Astrocyte (in vitro differentiated cells and primary cell): ENCODE results near the gene ALDOB. TPM values are rescaled to one million over a fixed set of nuclear protein-coding genes. Genes with fewer than 3 reads are reported as not detected.

Source experiments
- DNase-seq: peaks from one replicate; pipeline ENCODE4 v3.0.0-alpha.2; 2010; ENCODE audit warnings: low read depth
- FAIRE-seq: peaks from 2 replicates; lab custom pipeline; 2011; peaks lifted over from hg19 to GRCh38; lab: Jason Lieb, UNC
- H2AFZ ChIP-seq: 2 replicates; pipeline ENCODE4 v1.6.0; 2012; ENCODE audit warnings: low read depth, low read length, inconsistent platforms
- H3K27ac ChIP-seq: 2 replicates; pipeline ENCODE4 v1.5.1; 2011; ENCODE audit warnings: low read depth, low read length, inconsistent platforms
- H3K27me3 ChIP-seq: 2 replicates; pipeline ENCODE4 v1.6.0; 2011; ENCODE audit warnings: low read length, inconsistent platforms; ENCODE audit not compliant: insufficient read depth
- H3K36me3 ChIP-seq: 2 replicates; pipeline ENCODE4 v1.5.1; 2011; ENCODE audit warnings: low read length, inconsistent platforms; ENCODE audit not compliant: insufficient read depth
- H3K4me1 ChIP-seq: 2 replicates; pipeline ENCODE4 v1.5.1; 2011; ENCODE audit warnings: low read length, inconsistent platforms; ENCODE audit not compliant: insufficient read depth
- H3K4me2 ChIP-seq: 2 replicates; pipeline ENCODE4 v1.6.0; 2012; ENCODE audit warnings: low read length, inconsistent platforms
- H3K4me3 ChIP-seq: 2 replicates; pipeline ENCODE4 v1.5.1; 2011; ENCODE audit warnings: low read depth, mild to moderate bottlenecking, low read length, inconsistent platforms; ENCODE audit not compliant: insufficient read depth
- H3K79me2 ChIP-seq: 2 replicates; pipeline ENCODE4 v1.6.0; 2012; ENCODE audit warnings: mild to moderate bottlenecking, low read length, inconsistent platforms; ENCODE audit not compliant: insufficient read depth
- H3K9ac ChIP-seq: 2 replicates; pipeline ENCODE4 v1.6.0; 2012; ENCODE audit warnings: mild to moderate bottlenecking, low read length, inconsistent platforms
- H3K9me3 ChIP-seq: 2 replicates; pipeline ENCODE4 v1.5.1; 2012; ENCODE audit warnings: low read depth, mild to moderate bottlenecking, low read length, inconsistent platforms; ENCODE audit not compliant: insufficient read depth
- H4K20me1 ChIP-seq: 2 replicates; pipeline ENCODE4 v1.6.0; 2012; ENCODE audit warnings: low read length, inconsistent platforms; ENCODE audit not compliant: insufficient read depth
- H3K27ac Mint-ChIP-seq: one replicate; pipeline ENCODE4 v1.8.0; 2021; ENCODE audit warnings: mild to moderate bottlenecking, mixed read lengths; ENCODE audit not compliant: unreplicated experiment
- H3K27me3 Mint-ChIP-seq: one replicate; pipeline ENCODE4 v1.8.0; 2021; ENCODE audit warnings: low read depth, mixed read lengths; ENCODE audit not compliant: unreplicated experiment
- H3K36me3 Mint-ChIP-seq: one replicate; pipeline ENCODE4 v1.8.0; 2021; ENCODE audit warnings: low read depth, mixed read lengths; ENCODE audit not compliant: unreplicated experiment
- H3K4me1 Mint-ChIP-seq: one replicate; pipeline ENCODE4 v1.8.0; 2021; ENCODE audit warnings: low read depth, mixed read lengths; ENCODE audit not compliant: unreplicated experiment
- H3K4me3 Mint-ChIP-seq: one replicate; pipeline ENCODE4 v1.8.0; 2021; ENCODE audit warnings: mild to moderate bottlenecking, moderate library complexity, mixed read lengths; ENCODE audit not compliant: unreplicated experiment
- H3K9me3 Mint-ChIP-seq: one replicate; pipeline ENCODE4 v1.8.0; 2021; ENCODE audit warnings: mild to moderate bottlenecking, mixed read lengths; ENCODE audit not compliant: unreplicated experiment
- CTCF ChIP-seq: IDR thresholded peaks from 2 replicates; pipeline ENCODE4 v1.5.1; 2011; ENCODE audit warnings: low read depth, mild to moderate bottlenecking, inconsistent platforms, low read length, moderate library complexity; ENCODE audit not compliant: insufficient read depth
- EZH2 ChIP-seq: IDR thresholded peaks from 2 replicates; pipeline ENCODE4 v1.6.1; 2012; ENCODE audit warnings: mild to moderate bottlenecking, low read length, inconsistent platforms; ENCODE audit not compliant: insufficient read depth
- total RNA-seq: library from RNA; stranded (reverse); gene quantifications from 2 replicates; pipeline ENCODE4 v1.2.1, GENCODE V29; 2021

ALDOB gene
- total RNA-seq, 1 donor from 2014 or later, result not detected

GRCh38 chr9:101442318-101442717 lies 6.7 kb upstream of the ALDOB start:
- no peak for FAIRE-seq
- Histone ChIP-seq H3K79me2 (no peaks in the 10 kb centered on the region), H3K27me3 (peaks cover 1% of the 10 kb centered on the region), H3K9me3 (no peaks in the 10 kb centered on the region), H2AFZ (no peak overlapping the region), H4K20me1 (no peaks in the 10 kb centered on the region), H3K27ac (no peak overlapping the region), H3K4me2 (no peak overlapping the region), H3K4me3 (no peak overlapping the region), H3K4me1 (no peaks in the 10 kb centered on the region), H3K36me3 (no peaks in the 10 kb centered on the region), H3K9ac (no peak overlapping the region)
- Mint-ChIP-seq H3K27ac (no peak overlapping the region), H3K9me3 (no peaks in the 10 kb centered on the region), H3K27me3 (no peaks in the 10 kb centered on the region), H3K4me1 (peaks cover 6% of the 10 kb centered on the region), H3K4me3 (no peak overlapping the region), H3K36me3 (no peaks in the 10 kb centered on the region)
- no peak for TF ChIP-seq CTCF
- no peak for TF ChIP-seq EZH2
- no peak for DNase-seq

DNA sequence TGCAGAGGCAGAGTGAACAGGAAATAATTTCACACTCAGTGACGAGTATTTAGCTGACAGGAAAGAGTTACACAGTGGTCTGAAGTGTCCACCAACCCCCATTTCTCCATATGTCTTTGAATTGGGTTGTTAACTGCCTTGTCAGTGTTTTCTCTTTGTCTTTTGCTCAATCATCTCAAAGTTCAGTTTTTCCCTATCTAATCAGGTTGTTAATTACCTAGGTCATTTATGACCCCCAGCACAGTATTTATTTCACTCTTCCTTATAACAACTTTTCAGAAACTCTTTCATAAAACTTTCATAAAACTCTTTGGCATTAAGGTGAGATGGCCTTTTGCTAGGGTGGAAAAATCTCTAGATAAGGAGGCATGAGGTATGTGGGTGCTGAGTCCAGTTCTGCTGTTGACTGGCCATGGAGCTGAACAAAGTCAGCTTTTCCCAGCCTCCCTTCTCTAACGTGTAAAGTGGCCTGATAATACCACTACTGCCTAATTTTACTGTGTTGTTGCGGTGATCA lies 5.2 kb upstream of the ALDOB start:
- Histone ChIP-seq H3K4me2 (no peak overlapping the region), H3K27me3 (peaks cover 2% of the 10 kb centered on the region), H3K4me3 (no peak overlapping the region), H2AFZ (no peak overlapping the region), H3K36me3 (no peaks in the 10 kb centered on the region), H3K27ac (no peak overlapping the region), H3K79me2 (no peaks in the 10 kb centered on the region), H4K20me1 (no peaks in the 10 kb centered on the region), H3K9me3 (no peaks in the 10 kb centered on the region), H3K4me1 (no peaks in the 10 kb centered on the region), H3K9ac (no peak overlapping the region)
- Mint-ChIP-seq H3K36me3 (no peaks in the 10 kb centered on the region), H3K4me3 (no peak overlapping the region), H3K9me3 (no peaks in the 10 kb centered on the region), H3K27ac (no peak overlapping the region), H3K4me1 (peaks cover 6% of the 10 kb centered on the region), H3K27me3 (no peaks in the 10 kb centered on the region)
- TF ChIP-seq CTCF, result no peak
- no peak for TF ChIP-seq EZH2
- FAIRE-seq (no peak), DNase-seq (no peak)

GRCh38 chr9:101438523-101438922 lies 2.9 kb upstream of the ALDOB start:
- no peaks in the 10 kb centered on the region for H3K9me3 Mint-ChIP-seq
- H3K4me3 Mint-ChIP-seq, result no peak overlapping the region
- H3K79me2 ChIP-seq, result no peaks in the 10 kb centered on the region
- H3K4me1 ChIP-seq, result no peaks in the 10 kb centered on the region
- no peaks in the 10 kb centered on the region for H3K36me3 ChIP-seq
- no peak for FAIRE-seq
- no peak overlapping the region for H3K9ac ChIP-seq
- no peaks in the 10 kb centered on the region for H3K36me3 Mint-ChIP-seq
- H3K9me3 ChIP-seq, result no peaks in the 10 kb centered on the region
- H4K20me1 ChIP-seq, result no peaks in the 10 kb centered on the region
- no peak for TF ChIP-seq CTCF
- no peak for TF ChIP-seq EZH2
- peaks cover 2% of the 10 kb centered on the region for H3K27me3 ChIP-seq
- H3K4me2 ChIP-seq, result no peak overlapping the region
- H3K27ac ChIP-seq, result no peak overlapping the region
- no peak for DNase-seq
- no peak overlapping the region for H2AFZ ChIP-seq
- H3K27me3 Mint-ChIP-seq, result no peaks in the 10 kb centered on the region
- H3K27ac Mint-ChIP-seq, result no peak overlapping the region
- H3K4me3 ChIP-seq, result no peak overlapping the region
- peaks cover 1% of the 10 kb centered on the region for H3K4me1 Mint-ChIP-seq
